Measurements from ENCODE around the gene QRICH1.

QRICH1 gene

DNA sequence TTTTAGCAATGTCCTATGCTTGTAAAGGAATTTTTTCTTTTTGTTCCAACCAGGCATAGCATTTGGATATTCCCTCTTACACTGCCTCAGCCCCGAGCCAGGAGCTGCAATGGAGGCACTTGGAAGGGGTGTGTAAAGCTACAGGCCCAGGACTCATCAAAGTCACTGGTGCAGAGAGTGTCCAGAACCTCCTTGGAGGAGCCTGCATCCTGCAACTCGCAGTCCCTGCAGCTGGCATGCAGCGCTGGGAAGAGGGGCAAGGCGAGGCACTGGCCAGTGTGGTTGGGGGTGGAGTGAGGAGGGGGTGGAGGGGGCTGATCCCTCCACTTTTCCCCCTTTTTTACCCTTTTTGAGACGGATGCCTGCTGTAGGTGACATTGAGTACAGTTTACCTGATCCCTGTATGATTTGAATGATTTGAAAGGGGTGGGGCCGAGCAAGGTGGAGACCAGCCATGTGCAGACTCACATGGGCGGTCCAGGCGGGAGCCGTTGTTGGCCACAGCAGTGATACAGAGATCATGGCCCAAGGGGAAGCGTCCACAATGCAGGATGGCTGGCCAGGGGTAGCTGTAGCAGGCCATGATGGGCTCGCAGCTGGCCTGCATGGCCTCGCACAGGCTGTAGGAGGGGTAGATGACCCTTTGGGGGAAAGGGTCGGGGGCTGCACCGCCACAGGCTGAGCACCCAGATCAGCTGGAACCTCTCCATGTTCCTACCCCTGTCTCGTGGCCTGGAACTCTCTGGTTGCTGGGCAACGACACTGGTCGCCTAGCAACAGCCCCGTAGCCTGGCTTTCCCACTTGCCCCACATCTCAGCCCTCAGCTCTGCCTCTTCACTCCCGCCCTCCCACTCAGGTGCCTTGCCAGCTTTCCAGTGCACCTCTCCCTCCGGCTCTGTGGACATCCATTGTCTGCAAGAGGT, 95.9 kb downstream of the QRICH1 start:
- no peak for DNase-seq (ENCODE audit: low read depth)

DNA sequence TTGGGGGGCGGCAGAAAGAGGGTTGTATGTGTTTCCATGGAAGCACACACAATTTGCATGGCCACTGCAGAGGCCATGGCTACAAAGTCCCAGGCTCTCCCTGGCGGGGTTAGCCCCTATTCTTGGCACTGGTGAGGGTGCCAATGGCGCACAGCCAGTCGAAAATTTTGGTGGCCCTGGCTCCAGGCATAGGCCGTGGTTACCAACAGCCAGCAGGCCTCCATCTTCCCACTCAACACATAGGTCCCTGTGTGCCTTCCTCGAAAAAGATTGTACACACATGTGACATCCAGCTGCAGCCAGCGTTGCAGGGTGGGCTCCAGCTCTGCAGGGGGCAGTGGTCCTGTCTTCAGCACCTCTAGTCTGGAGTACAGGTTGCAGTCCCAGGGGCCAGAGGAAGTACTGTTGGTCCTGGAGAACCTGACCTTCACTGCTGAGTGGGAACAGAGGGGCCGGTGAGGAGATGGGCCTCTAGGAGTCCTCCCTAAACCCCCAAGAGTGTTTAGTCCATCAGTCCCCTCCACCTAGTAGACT, 96.7 kb downstream of the QRICH1 start:
- no peak for DNase-seq (ENCODE audit: low read depth)

DNA sequence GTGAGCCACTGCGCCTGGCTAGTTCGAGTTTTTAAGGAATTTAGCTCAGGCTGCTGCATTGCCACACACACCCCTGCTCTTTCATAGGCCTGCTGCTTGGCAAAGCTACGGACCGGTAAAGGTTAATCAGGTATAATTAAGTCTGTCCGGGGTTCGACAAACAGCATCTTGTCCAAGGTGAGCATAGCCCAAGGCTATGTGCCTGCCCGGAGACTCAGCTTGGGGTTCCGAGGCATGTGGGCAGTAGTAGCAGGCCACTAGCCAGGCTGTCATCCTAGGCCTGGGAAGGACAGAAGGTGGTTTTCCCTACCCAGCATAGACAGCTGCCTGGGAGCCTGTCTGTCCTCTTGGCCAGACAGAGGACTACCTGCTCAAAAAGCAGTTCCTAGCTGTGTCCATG, 97.2 kb downstream of the QRICH1 start:
- no peak for DNase-seq (ENCODE audit: low read depth)

DNA sequence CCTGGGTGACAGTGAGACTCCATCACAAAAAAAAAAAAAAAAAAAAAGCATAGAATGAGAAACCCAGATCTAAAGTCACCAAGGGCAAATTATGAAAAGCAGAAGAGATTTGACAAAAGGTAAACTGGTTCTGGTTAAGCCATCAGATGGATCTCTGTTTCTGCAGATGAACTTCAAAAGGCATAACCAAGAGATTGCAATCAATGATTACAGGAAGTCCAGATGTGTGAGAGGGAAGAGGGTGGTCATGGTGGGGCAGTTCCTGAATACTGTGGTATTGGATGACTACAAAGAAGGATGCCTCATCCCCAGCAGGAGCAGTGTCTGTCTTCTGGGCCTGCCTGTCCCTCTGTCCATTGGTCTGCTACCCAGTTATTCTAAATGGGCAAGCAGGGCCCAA, 100.0 kb downstream of the QRICH1 start:
- DNase-seq (ENCODE audit: low read depth) = no peak

DNA sequence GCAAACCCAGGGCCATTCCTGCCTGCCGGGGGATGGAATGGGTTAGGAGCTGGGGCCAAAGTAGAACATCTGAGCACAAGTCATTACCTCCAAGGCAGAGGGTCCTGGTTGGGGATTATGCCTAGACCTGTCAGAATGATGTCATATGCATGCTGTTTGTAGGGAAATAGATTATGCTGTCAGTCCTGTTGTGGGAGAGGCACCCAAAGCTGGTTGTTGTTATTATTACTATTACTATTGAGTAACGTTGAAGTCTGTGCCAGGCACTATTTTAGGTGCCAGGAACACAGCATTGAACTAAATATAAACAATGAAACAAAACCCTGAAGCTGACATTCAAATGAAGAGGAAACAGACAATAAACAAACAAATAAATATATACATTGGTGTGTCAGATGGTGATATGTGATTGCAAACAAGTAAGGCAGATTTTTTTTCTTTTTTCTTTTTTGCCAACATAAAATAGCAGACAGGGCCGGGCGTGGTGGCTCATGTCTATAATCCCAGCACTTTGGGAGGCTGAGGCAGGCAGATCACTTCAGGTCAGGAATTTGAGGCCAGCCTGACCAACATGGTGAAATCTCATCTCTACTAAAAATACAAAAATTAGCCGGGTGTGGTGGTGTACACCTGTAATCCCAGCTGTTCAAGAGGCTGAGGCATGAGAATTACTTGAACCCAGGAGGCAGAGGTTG, 101.9 kb downstream of the QRICH1 start:
- no peak for DNase-seq (ENCODE audit: low read depth)

DNA sequence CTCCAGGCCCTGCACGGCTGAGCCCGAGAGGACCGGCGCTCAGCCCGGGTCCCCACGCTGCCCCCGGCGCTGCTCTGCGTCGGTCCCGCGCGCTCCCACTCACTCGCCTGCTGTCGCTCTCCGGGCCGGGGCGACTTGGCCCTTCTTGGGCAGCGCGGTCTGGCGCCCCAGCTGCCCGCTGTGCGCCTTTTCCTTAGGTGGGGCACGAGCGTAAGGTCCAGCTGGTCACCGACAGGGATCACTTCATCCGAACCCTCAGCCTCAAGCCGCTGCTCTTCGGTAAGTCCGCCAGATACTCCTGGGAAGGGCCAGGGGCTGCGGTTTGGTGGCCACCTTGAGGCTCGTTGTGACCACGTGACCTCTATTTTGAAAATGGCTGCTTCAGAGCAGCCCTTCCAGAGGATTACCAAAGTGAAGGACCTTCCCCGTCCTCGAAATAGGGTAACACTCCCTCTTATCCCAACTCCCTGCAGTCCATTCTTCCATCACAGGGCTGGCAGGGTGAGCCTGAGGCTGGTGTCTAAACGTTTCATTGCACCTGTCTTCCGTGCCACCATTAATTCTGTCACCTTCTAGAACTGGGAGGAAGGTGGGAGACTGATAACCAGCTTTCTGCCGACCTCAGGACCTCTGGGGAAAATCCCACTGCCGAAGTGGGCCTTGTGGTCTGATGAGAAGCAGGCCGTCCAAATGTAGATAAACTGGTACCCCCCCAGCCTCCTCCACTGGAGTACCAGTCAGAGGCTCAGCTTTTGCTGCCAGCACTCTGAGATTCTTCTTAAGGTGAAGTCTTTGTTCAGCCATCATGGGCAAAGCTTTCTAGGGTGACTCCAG, 103.0 kb downstream of the QRICH1 start:
- peak; percentile 26 for DNase-seq (ENCODE audit: low read depth)

DNA sequence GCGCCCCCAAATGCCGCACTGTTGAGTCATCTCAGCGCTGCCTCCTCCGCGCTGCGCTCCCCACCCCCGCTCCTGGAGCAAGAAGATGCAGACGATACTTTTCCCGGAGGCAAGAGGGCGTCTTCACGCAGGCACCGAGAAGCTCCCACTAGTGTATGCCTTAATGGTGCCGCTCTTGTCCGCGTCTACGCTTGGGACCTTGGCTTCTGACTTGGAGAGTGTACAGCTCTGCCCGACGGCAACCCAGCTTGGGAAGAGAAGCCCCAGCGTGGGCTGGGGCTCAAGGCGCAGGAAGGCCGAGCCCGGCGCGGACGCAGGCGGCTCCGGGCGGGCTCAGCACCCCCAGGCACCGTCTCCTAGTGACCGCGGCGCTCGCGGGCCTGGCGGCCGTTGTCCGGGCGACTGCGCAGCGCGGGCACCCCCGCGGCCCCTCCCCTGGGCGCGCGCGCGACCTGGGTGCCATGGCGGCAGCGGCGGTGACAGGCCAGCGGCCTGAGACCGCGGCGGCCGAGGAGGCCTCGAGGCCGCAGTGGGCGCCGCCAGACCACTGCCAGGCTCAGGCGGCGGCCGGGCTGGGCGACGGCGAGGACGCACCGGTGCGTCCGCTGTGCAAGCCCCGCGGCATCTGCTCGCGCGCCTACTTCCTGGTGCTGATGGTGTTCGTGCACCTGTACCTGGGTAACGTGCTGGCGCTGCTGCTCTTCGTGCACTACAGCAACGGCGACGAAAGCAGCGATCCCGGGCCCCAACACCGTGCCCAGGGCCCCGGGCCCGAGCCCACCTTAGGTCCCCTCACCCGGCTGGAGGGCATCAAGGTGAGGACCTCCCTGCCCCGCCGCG, 103.9 kb downstream of the QRICH1 start, which contains the start of gene P4HTM:
Gene P4HTM, plus strand, starts transcription at position 446 of the 840 bp plus-strand sequence. Its CDS starts 16 bp downstream, at position 462.
- peak; percentile 80 for DNase-seq (ENCODE audit: low read depth)

DNA sequence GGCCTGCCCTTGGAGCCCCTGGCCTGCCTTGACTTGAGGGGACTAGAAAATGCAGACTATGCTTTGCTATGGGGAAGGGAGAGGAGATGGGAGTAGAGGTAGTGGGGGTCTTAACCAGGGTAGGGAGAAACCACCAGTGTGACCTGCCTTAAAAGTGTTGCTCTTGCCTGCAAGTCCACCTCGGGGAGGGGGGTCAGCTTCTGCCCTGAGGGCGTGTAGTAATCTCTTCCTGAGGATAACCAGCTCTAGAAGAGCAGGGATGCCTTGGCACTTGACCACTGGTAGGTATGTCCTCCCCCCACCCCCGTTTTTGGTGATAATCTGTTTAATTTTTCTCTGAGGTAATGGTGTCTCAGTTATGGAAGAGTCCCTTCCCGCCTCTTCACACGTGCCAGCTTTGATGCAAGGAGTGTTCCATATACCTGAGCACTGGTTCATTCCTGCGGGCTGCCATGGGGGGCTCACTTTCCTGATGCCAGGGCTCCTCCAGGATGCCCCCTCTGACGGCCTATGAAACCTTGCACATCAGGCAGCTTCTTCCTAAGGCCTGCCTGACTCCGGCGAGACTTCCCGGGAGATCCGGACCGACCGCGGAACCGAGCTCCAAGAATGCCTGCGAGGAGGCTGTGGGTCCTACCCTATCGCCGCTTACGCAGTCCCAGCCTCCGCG, 104.6 kb downstream of the QRICH1 start:
- DNase-seq (ENCODE audit: low read depth) = no peak

DNA sequence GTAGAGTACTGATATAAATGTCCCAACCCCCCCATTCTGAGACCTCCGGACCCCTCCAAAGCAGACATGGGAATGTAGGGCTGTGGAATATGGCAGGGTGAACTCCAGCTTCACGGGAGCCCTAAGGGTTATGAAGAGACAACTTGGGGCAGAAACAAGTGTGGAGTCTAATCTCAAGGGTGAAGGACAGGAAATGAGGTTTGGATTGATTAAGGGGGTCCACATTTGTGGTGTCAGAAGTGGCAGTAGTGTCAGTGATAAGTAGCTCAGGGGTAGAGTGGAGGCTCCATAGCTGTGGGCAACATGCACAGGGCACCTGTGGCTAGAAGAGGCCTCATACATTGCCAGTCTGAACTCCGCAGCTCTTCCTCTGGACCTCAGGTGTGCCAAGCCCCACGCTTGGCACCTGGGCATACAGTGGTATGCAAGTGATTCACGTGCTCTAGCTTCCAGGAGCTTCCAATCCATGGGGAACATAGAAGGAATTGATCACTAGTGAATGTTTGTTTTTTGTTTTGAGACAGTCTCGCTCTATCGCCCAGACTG, 108.0 kb downstream of the QRICH1 start:
- no peak for DNase-seq (ENCODE audit: low read depth)

DNA sequence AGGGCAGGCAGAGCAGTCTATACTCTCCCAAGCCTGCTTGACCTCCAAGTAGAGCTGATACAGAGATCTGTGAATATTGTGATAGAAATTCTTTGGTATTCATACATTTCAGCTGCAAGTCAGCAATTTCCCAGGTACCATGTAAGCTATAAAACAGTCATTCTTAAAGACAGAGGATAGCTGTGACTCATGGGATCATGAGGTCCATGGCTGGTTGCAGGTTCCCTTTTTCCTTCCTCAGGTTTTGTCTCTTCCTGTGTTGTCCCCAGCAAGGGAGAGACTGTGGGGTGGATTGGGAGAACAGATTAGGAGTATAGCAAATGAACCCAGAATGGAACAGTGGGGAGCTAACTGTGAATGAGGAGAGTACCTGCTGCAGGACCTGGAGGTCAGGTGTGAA, 109.2 kb downstream of the QRICH1 start:
- no peak for DNase-seq (ENCODE audit: low read depth)

DNA sequence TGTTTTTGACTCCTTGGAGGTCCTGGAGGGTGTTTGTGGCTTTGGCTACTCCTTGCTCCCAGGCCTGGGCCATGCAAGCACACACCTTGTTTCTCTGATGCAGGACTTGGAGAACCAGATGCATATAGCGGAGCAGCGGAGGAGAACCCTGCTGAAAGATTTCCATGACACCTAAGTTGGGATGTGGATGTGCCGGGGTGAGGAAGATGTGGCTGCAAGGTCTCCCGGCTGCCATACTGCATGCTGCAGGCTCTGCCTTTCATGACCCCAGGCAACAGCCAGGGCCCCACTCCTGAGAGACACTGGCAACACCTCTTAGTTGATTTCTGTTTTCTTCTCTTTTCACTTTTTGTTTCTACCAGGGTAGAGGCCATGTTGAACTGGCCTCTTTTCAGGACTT, 110.8 kb downstream of the QRICH1 start:
- no peak for DNase-seq (ENCODE audit: low read depth)

DNA sequence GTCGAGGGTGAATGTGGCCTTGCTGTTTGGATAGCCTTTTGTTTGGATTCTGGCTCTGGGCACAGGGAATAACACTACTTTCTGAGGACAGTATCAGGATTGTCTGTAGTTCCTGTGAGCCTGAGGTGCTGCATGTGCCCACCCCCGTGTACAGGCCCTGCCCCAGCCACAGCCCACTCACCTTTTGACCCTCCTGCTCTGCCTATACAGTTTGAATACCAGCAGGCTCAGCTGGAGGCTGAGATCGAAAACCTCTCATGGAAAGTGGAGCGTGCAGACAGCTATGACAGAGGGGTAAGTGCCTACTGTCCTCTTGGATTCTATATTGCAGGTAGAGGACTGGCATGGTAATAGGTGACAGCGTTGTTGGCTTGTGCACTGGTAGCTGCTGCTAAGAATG, 111.2 kb downstream of the QRICH1 start:
- DNase-seq (ENCODE audit: low read depth) = no peak

DNA sequence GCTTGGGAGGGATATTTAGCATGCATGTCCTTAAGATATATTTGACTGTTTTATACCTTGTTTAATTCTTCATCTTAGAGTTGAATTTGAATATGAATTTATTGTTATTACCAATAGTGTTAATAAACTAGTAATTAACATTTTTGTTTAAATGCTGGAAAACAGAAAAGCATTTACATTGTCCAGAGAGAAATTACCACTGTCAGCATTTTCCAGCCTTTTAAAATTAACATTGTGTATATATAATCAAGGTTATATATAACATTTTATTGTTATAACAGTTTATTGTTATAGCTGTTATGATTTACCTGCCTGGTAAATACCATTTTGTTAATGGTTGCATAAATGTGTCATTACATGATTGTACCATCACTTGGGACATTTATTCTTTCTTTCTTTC, 111.9 kb downstream of the QRICH1 start:
- no peak for DNase-seq (ENCODE audit: low read depth)

DNA sequence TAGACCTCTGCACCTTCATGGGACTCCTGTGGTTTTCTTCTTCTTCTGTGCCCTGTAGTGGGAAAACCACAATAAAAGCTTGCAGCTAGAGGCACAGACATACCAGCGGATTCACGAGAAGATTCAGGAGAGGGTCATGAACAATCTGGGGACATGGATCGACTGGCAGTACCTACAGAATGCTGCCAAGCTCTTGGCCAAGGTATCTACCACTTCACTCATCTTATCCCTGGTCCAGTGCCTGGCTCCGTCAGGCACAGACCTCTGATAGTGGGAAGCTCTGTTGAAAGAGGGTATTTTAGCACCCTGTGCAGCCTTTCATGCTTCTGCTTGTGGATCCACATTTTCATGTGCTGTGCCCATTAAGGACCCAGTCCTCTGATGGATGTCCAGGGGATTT, 113.6 kb downstream of the QRICH1 start:
- DNase-seq (ENCODE audit: low read depth) = no peak

Measured in activated T-cell treated with anti-CD3 and anti-CD28 coated beads for 48 hours (primary cell).